Activated CD4-positive, alpha-beta T cell treated with anti-CD3 and anti-CD28 coated beads for 4 hours (primary cell): ENCODE data around the gene GPRC5B.
A peak's percentile ranks its signal among the peaks of the same experiment; 100 is the strongest.

ENCODE experiments used
- DNase-seq, 2 donors: peaks; one replicate each; pipeline ENCODE4 v3.0.0-alpha.2; 2020

Gene GPRC5B

DNA sequence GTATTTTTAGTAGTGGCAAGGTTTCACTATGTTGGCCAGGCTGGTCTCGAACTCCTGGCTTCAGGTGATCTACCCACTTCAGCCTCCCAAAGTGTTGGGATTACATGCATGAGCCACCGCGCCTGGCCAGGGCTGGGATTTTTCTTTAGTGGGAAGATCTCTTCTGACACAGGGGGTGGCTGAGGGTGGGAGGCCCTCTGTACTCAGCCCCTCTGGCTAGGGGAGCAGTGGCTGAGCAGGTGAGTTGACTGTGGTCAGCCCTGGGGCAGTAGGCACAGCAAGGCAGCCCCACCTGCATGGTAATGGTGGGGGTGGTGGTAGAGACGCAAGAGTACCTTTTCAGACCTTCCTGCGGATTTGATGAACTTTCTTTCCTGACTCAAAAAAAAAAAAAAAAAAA lies 12.3 kb upstream of the GPRC5B start:
- DNase-seq, result no peak

DNA sequence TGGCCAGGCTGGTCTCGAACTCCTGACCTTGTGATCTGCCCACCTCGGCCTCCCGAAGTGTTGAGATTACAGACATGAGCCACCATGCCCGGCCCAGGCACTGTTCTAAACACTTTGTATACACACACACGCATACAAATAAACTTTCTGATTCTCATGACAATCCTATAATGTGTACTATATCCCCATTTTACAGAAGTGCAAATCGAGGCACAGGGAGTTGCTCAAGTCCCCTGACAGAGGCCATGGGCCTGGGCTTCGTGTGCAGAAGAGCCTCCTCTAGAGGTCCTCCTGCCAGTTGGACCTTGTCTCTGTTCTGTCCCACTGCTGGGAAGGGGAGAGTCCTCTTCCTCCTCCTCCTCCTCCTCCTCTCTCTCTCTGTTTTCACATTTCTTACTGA lies 9.9 kb upstream of the GPRC5B start:
- no peak for DNase-seq

DNA sequence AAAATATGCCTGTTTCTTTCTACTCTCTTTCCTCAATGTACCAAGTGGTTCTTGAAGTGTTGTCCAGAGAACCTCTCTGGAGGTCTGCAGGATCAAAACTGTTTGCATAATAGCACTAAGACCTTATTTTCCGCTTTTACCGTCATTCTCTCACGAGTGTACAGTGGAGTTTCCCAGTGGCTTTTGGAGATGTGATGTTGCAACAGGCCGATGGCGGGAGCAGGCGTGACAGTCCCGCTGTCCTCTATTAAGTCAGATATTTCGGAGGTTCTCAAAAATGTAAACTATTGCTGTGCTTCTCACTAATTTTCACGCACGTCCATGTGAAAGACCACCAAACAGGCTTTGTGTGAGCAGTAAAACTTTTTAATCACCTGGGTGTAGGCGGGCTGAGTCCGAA lies 8.3 kb upstream of the GPRC5B start:
- no peak for DNase-seq

DNA sequence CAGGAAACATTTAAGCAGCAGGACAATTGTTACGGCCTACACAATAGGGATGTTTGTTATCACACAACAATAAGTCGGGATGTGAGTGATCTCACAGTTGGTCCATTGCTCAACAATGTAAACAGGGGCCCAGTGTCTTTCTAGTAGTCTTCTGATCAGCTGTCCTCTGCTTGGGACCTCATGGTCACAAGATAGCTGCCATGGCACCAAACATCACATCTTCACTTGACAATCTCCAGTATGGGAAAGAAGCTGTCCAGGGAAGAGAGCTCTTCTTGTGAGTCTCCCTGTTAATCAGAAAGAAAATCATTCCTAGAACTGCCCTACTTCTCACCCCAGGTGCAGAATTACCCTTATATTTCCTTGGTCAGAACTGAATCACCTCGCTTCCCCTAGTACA lies 6.3 kb upstream of the GPRC5B start:
- no peak for DNase-seq

DNA sequence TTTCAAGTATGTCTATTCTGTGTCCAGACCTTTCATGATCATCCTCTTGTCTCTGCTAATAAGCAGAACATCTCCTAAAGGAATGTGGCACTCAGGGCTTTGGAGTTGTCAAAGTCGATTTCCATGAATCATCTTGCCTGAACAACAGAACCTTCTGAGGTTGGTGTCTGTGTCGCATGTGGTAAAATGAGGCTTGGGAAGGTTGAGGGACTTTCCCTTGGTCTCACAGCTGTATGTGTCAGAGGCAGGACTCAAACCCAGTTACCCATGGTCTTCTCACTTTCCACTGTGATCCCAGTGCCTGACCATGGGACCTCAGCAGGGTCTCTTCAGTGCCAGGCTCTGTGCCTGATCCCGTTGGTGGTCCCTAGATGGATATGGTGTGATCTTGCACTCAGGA lies 4.2 kb upstream of the GPRC5B start:
- no peak for DNase-seq

DNA sequence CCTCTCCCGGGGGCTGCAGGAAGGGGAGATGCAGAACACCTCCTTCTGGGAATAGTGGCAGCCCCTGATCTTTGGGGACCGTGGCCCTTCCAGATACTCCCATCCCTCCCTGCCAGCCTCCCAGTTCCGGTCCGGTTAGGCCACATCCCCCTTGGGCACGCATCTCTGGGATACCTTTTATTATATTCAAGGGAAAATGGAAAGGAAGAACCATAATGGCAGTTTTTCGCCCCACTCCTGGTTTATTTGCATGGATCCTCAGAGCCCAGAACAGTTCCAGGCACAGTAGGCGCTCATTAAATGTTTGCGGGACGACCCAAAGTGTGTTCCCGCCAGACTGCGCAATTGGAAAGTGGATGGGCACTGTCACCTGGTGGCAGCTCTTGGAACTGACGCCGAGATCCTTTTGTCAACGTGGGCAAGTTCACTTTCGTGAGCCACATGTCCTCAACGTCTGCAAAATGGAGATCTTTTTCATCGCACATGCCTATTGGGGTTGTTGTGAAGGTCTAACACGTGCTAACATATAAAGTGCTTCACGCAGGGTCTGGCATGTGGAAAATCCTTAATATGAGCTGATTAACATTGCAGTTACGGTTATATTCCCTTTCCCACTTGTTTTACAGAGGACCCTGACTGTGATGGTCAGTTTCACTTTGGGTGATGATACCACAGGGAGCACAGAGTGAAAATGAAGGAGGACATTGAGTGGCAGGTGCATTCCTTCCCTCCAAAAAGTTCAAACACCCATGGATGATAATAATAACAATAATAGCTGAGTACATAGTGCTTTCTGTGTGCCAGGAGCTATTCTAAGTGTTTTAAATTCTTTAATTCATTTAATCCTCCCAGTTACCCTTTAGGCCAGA lies 1.7 kb upstream of the GPRC5B start:
- peak; percentile 75 to 84 for DNase-seq

DNA sequence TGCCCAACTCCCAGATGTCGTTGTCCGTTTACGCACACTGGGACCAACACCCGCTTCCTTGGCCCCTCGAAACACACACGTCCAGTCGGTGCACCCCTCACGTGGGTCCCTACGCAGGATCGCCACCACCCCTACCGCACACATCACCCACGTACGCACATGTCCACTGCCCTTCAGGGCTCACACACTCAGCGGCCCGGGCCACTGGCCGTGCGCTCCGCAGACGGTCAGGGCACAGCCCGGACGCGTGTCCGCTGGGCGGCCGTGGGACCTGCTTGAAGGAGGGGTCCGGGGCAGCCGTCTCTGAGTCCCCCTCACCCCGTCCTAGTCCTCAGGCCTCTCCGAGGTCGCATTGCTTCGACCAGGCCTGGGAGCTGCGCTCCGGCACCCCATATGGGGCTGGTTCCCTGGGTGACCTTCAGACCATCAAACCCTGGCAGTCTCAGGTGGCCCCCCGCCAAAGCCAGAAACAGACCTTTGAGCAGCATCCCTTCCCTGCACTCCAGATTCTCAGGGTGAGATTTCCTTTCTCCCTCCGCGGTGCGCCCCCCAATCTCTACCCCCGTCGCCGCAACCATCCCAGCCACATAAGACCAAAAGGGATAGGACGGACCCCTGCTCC lies 914 bp upstream of the GPRC5B start:
- DNase-seq, result no peak

DNA sequence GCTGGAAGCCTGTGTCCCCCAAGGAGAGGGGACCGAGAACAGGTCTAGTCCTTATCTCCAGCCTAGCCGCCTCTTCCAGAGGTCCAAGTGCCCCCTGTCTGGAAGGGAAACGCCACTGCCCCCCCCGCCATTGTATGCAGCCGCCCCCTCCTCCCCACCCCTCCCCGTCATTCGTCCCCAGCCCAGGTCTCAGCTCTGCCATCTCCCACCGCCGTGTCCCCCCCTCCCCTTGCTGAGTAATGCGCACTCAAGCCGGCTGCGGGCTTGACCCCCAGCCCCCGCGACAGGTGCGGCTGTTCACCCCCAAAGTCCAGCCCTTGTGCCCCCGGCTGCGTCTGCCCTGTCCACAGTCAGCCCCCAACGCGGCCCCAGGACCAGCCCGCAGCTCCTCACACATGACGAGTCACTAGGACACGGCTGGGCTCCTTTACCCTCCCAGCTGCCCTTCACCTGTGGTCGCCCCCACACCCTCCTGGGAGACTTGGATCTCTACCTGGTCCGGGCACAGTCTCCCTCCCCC lies 622 bp downstream of the GPRC5B start:
- DNase-seq, result peak in 1 of 2 donors; percentile 8

DNA sequence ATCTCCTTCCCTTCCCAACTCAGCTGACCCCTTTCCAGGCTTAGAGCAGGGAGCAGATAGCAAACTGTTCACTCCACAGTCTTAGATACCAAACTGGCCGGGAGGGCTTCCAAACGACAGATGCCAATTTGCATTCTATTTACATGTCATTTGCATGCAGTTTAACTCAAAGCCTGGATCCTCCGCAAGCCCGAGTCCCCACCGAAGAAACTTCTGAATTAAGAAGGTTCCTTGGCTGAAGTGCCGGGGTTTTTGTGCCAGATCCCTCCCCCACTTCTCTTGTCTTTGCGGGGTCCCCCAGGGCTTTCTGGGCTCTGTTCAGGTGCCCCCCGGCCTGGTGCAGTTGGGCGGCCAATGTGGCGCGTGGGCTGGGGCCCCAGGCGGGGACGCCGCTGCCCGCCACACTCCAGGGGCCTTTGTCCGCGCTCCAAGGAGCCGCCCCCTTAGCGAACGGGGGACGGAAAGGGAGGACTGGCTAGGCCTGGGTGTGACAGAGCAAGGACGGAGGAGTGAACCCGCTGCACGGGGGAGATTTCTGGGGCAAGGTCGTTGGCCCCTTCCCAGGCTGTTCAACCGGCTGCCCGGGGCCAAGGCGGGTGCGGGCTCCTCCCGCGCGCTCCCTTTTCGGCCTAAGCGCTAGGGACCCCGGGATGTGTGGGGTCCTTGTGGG lies 1.2 kb downstream of the GPRC5B start:
- no peak for DNase-seq

DNA sequence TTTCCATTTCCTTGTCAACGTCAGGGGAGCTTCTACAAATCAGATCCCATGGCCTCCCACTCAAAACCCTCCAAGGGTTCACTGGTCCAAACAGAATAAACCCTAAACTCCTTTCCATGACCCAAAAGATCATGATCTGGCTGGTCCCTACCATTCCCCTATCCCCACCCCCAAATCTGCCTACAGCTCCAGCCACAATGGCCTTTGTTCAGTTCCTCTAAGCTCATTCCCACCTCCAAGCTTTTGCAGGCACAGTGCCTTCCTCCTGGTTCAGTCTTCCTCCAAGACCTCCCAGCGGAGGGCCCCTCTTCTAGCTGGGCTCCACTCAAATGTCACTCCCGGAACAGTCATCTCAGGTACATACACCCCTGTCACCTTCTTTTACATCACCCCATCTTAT lies 2.0 kb downstream of the GPRC5B start:
- no peak for DNase-seq

DNA sequence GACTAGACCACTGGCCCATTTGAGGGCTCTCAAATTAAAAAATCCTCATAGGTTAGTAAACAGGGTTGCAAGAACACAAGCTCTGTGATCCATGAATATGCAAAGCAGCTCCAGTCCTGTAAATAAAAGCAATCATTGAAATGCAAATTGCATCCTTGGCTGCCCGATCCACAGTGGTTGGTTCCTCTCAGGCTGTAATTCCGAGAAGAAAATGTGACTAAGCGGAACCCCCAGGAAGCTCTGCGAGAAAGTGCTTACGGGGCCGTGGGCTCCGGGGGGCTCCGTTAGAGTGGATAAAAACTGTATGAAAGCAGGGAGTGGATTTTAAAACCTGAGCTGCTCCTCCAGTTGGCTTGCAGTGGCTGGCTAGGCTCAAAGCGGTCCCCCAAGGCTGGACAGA lies 2.5 kb downstream of the GPRC5B start:
- no peak for DNase-seq

DNA sequence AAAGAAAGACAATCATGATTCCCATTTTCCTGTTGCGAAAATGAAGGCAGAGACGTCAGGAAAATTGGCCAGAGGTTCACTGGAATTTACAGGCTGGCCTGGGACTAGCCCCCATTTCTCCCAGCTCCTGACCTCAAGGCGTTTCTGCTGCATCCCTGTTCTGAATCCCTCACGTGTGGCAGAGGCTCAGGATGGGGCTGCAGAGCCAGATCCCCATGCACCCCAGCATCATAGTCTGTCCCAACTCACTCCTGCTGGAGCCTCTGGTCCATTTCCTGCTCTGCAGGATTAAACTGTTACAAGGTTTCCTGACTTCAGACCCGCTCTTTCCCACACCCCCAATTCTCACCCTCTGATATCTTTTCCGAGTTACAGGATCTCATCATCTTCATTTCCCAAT lies 2.9 kb downstream of the GPRC5B start:
- DNase-seq, result no peak

DNA sequence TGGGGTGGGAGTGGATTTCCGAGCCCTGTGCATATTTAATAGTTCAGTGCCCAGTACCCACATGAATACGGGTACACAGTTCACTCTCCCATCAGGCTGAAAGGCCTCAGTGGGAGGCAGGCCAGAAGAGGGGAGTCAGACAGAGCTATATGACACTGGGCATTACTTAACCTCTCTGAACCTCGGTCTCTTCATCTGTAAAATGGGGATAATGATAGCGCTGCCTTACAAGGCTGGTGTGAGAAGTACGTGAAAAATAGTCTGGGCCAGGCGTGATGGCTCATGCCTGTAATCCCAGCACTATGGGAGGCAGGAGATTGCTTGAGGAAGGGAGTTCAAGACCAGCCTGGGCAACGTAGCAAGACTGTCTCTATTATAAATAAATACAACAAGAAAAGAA lies 3.6 kb downstream of the GPRC5B start:
- no peak for DNase-seq

DNA sequence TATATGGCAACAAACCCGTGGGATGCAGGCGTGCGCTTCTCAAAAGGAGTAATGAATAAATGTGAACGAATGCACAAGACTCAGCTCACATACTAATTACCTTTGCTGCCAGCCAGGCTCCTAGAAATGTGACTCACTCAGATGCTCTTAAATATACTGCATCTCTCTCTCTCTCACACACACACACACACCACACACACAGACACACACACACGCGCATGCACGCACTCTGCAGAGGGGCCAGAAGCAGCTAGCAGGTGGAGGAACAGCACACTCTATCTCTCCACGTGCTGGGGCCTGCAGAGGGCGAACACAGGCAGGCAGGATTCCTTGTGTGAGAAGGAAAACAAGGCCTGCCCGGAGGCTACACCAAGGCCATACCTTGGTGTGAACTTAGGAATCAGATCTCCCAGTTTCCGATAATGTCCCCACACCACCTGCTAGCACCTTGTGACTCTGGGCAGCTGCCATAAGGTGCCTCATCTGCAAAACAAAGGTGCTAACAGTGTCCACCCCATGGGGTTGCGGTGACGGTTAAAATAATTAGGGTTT lies 5.3 kb downstream of the GPRC5B start:
- DNase-seq, result no peak

DNA sequence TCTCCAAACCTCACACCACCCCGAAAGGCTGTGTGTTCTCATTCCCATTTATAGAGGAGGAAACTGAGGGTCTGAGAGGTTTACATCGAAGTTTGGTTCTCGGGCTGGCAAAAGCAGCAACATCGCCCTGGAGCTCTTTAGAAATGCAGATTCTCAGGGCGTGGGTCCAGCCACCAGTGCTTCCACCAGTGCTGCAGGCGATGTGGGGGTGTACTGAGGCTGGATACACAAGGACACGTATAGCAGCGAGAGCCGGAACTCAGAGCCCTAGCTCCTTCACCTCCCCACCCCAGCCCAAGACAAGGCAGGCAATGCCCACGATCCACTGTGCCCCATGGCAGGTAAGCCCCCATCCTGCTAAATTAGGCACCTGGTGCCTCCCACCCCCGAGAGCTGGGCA lies 5.9 kb downstream of the GPRC5B start:
- DNase-seq, result no peak

DNA sequence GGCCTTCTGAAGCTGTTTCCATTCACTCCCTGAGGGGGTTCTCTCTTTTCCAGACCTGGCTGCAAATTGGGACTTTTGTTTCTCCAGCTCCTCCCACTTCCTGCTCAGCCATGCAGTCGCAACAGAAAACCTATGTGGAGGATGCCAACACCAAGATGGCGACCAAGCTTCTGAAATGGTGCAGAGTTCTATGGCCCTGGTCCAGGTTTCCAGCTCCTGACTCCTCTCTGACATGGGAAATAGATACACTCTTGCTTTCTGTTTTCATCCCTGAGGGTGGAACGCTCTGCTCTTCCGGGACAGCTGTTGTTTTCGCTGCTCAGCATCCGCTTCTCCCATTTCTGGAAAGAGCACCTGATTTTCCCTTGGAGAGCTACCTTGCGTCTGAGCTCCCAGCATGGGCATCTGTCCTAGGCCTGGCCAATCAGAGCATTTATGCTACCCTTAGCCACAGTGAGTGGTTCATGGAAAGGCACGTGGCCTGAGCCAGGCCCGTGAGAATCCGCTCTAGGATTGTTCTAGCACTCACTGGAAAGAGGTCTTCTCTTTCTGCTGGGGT lies 8.1 kb downstream of the GPRC5B start:
- no peak for DNase-seq

DNA sequence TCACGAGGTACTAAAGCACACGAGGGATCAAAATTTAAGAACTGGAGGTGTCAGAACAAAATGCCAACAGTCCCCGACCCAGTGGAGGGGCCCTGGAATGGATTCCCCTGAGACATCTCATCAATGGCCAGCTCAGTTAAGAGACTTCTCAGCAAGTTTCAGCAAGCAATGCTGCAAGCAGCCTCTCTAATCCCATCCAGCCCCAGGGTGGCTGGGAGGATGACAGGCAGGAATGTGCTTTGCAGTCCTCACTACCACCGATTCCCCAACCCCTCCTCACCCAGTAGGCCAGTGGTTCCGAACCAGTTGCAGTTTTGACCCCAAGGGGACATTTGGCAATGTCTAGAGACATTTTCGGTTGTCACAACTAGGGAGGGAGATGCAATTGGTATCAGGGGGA lies 8.7 kb downstream of the GPRC5B start:
- no peak for DNase-seq

DNA sequence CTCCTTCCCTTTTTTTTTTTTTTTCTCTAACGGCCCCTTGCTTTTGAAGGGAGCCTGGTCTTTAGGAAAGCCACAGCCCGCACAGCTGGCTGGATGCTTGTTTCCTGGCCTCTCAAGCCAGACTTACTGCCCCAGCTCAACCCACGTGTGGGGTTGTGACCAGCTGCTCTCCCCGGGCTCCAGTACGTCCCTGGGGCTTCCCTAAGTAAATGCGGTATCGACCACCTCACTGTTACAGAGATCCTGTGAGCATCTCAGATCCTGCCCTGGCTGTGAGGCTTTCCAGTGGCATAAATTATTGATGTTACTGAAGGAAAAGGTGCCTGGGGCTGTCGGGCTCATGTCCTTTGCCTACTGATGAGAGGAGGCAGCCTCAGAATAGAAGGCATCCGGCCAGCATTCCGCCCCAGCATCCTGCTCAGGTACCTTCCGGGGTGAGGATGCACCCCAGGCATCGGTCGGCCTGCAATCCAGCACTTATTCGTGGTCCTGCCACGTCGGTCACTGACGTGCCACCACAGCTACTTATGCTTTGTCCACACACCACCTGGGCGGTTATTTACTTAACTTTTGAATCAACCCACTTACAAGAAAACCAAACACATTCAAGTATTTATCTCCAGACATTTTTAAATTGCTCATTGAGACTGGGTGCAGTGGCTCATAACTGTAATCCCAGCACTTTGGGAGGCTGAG lies 9.6 kb downstream of the GPRC5B start:
- no peak for DNase-seq

DNA sequence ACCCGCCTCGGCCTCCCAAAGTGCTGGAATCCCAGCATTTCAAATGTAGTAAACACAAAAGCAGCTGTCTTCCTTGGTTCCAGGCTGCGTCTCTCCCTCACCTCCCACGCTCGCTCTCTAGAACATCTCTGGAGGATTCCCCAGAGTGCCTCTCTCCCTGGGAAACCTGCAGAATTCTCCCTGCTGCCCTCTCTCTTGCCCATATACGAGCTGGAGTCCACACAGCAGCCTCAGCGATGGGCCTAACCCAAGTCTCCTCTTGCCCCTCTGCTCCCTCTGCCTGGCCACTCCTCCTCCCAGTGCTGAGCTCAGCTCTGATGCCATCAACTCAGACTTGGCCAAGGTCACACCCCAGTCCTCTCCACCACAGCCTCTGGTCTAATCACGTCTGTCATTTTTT lies 10.6 kb downstream of the GPRC5B start:
- DNase-seq, result no peak

DNA sequence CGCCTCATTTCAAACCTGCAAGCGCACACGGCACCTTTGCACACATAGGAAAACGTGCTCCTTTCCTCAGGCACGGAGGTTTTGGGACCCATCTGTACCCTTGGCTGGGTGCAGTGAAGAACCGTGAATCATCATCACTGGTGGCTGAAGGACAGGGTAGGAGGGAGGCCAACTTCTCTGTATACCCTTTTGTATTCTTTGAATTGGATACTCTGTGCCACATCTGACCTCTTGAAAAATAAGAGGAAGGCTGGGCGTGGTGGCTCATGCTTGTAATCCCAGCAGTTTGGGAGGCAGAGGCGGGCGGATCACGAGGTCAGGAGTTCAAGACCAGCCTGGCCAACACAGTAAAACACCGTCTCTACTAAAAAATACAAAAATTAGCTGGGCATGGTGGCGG lies 11.7 kb downstream of the GPRC5B start:
- DNase-seq, result no peak

DNA sequence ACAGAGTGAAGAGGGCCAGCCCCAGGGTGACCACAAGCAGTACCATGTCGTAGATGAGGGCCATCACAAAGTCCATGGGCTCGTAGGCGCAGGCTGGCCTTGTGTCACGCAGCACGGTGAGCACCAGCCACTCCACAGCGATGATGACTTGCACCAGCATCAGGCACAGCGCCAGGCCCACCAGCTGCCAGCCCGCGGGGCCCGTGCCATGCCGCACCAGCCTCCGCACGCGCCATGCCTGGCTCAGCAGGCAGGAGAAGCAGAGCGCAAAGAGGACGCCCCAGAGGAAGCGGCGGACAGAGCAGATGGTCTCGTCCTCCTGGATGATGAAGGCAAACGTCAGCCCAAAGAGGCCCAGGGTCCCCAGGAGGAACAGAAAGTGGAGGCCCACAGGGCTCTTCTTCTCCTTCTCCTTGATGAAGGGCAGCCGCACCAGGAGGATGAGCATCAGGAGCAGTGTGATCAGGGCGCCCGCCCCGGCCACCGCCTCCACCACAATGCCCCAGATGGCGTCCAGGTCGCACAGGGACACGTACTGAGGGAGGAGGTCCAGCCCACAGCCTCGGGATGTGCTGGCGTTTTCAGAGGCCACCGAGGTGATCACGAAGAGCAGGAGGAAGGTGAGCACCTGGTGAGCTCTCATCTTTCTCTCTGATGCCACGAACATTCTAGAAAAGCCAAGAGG lies 12.3 kb downstream of the GPRC5B start:
- DNase-seq, result no peak

DNA sequence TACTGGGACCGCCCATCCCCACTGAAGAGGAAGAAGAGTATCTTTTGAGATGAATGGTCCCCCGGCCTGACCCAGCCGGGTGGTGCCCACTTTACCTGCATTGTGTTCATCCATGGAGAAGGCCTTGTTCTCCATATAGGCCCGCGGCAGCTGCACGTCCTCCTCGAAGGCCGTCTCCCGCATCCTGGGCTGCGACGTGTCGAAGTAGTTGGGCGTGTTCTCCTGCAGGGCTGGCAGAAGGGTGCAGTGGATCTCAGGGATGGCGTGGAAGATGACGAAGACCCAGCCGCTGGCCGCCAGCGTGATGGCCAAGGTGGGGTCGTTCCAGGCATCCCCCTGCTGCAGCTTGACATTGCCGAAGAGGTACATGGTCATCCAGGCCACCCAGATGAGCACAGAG lies 12.9 kb downstream of the GPRC5B start:
- no peak for DNase-seq
